ENCODE data around the gene ITGA5. TPM values are rescaled to one million over a fixed set of nuclear protein-coding genes. Genes with fewer than 3 reads are reported as not detected.

ITGA5 gene
- total and polyA plus RNA-seq, 4 experiments from 2014 or later: 28.8 to 162 (median 111) TPM

GRCh38 chr12:54398218-54398617, 20.8 kb downstream of the ITGA5 start:
- Mint-ChIP-seq H3K4me3 (no peak overlapping the region), H3K27ac (peak overlapping the region in 2 of 7 donors; percentile 37 to 72), H3K9me3 (no peaks in the 10 kb centered on the region), H3K4me1 (peaks cover 14 to 37% (median 19%) of the 10 kb centered on the region in 4 donors), H3K27me3 (no peaks in the 10 kb centered on the region), H3K36me3 (peaks cover 63 to 80% of the 10 kb centered on the region in 2 donors)
- no peaks in the 10 kb centered on the region for H3K9me3 ChIP-seq (ENCODE audit: control insufficient read depth in 1 of 2, low read length in 2 of 2)
- no peaks in the 10 kb centered on the region for H3K27me3 ChIP-seq (ENCODE audit: insufficient read depth, low read length)
- ChIA-PET CTCF (ENCODE audit: partially characterized antibody) (interaction anchor here (0.6 to 12.3 kb wide), 10 partner anchors 15 to 121 kb away, joined by 3 to 938 read pairs (median 11); partner anchors contain the start of genes COPZ1, ITGA5, NCKAP1L and ZNF385A), POLR2A (ENCODE audit: partially characterized antibody) (interaction anchor here (1.2 to 10.5 kb wide), 4 partner anchors 18 to 44 kb away, joined by 3 to 213 read pairs (median 53); partner anchors contain the start of gene ITGA5)
- H3K27ac ChIP-seq (ENCODE audit: low read depth, low read length): no peak overlapping the region
- H3K4me3 ChIP-seq (ENCODE audit: low read length in 2 of 2): no peak overlapping the region
- H3K4me1 ChIP-seq (ENCODE audit: insufficient read depth, low read length): peaks cover 14% of the 10 kb centered on the region
- intact Hi-C loops (cut with micrococcal nuclease): loop anchor here (5.0 kb wide), 1 partner anchor 99 kb away; the partner anchor contains the start of gene NCKAP1L
- H3K36me3 ChIP-seq (ENCODE audit: insufficient read depth, low read length): peaks cover 83% of the 10 kb centered on the region
- DNase-seq: no peak

- DNase-seq: no peak
- no peak overlapping the region for H3K4me3 ChIP-seq (ENCODE audit: low read length in 2 of 2)
- H3K9me3 Mint-ChIP-seq: no peaks in the 10 kb centered on the region
- H3K27me3 Mint-ChIP-seq: no peaks in the 10 kb centered on the region
- H3K36me3 Mint-ChIP-seq: peaks cover 58 to 70% of the 10 kb centered on the region in 2 donors
- intact Hi-C loops (cut with micrococcal nuclease): loop anchor here (5.0 kb wide), 1 partner anchor 100 kb away; the partner anchor contains the start of gene NCKAP1L
- no peaks in the 10 kb centered on the region for H3K27me3 ChIP-seq (ENCODE audit: insufficient read depth, low read length)
- H3K9me3 ChIP-seq (ENCODE audit: control insufficient read depth in 1 of 2, low read length in 2 of 2): no peaks in the 10 kb centered on the region
- H3K36me3 ChIP-seq (ENCODE audit: insufficient read depth, low read length): peaks cover 72% of the 10 kb centered on the region
- no peak overlapping the region for H3K27ac ChIP-seq (ENCODE audit: low read depth, low read length)
- H3K27ac Mint-ChIP-seq: peak overlapping the region in 3 of 7 donors; percentile 69 to 85 (median 77)
- ChIA-PET CTCF (ENCODE audit: partially characterized antibody) (interaction anchor here (0.6 to 12.3 kb wide), 6 partner anchors 14 to 108 kb away, joined by 3 to 938 read pairs (median 56); partner anchors contain the start of genes ITGA5, NCKAP1L and ZNF385A), POLR2A (ENCODE audit: partially characterized antibody) (interaction anchor here (6.7 to 10.5 kb wide), 2 partner anchors 19 to 41 kb away, joined by 99 to 213 read pairs; partner anchors contain the start of gene ITGA5)
- peaks cover 23% of the 10 kb centered on the region for H3K4me1 ChIP-seq (ENCODE audit: insufficient read depth, low read length)
- H3K4me3 Mint-ChIP-seq: no peak overlapping the region
- peaks cover 14 to 43% (median 23%) of the 10 kb centered on the region in 4 donors for H3K4me1 Mint-ChIP-seq
Observed at GRCh38 chr12:54397157-54397556, 21.9 kb downstream of the ITGA5 start.

- peaks cover 33% of the 10 kb centered on the region for H3K4me1 ChIP-seq (ENCODE audit: insufficient read depth, low read length)
- peaks cover 56% of the 10 kb centered on the region for H3K36me3 ChIP-seq (ENCODE audit: insufficient read depth, low read length)
- no peak overlapping the region for H3K27ac ChIP-seq (ENCODE audit: low read depth, low read length)
- POLR2A ChIA-PET (ENCODE audit: partially characterized antibody): interaction anchor here (0.7 to 1.0 kb wide), 2 partner anchors 17 to 34 kb away, joined by 3 to 4 read pairs; no protein-coding TSS in a partner anchor
- H3K9me3 ChIP-seq (ENCODE audit: control insufficient read depth in 1 of 2, low read length in 2 of 2): no peaks in the 10 kb centered on the region
- Mint-ChIP-seq H3K4me1 (peaks cover 20 to 47% (median 33%) of the 10 kb centered on the region in 4 donors), H3K36me3 (peaks cover 51 to 58% of the 10 kb centered on the region in 2 donors), H3K27me3 (no peaks in the 10 kb centered on the region), H3K9me3 (no peaks in the 10 kb centered on the region), H3K27ac (peak overlapping the region in 2 of 7 donors; percentile 12 to 23), H3K4me3 (peak overlapping the region in 1 of 8 donors; percentile 6)
- no peak for DNase-seq
- CTCF ChIA-PET (ENCODE audit: partially characterized antibody): interaction anchor here (1.1 to 12.3 kb wide), 7 partner anchors 10 to 109 kb away, joined by 3 to 938 read pairs (median 5); partner anchors contain the start of genes ITGA5, NCKAP1L and ZNF385A
- H3K27me3 ChIP-seq (ENCODE audit: insufficient read depth, low read length): no peaks in the 10 kb centered on the region
- intact Hi-C loops (cut with micrococcal nuclease): loop anchor here (5.0 kb wide), 1 partner anchor 102 kb away; the partner anchor contains the start of gene NCKAP1L
- H3K4me3 ChIP-seq (ENCODE audit: low read length in 2 of 2): no peak overlapping the region
Observed at GRCh38 chr12:54395545-54395944, 23.5 kb downstream of the ITGA5 start.

- H3K4me1 Mint-ChIP-seq: peaks cover 20 to 48% (median 32%) of the 10 kb centered on the region in 4 donors
- no peak overlapping the region for H3K4me3 ChIP-seq (ENCODE audit: low read length in 2 of 2)
- H3K4me3 Mint-ChIP-seq: peak overlapping the region in 1 of 8 donors; percentile 63
- H3K9me3 Mint-ChIP-seq: no peaks in the 10 kb centered on the region
- no peaks in the 10 kb centered on the region for H3K9me3 ChIP-seq (ENCODE audit: control insufficient read depth in 1 of 2, low read length in 2 of 2)
- no peak overlapping the region for H3K27ac ChIP-seq (ENCODE audit: low read depth, low read length)
- H3K27me3 Mint-ChIP-seq: no peaks in the 10 kb centered on the region
- peaks cover 36% of the 10 kb centered on the region for H3K4me1 ChIP-seq (ENCODE audit: insufficient read depth, low read length)
- intact Hi-C loops (cut with micrococcal nuclease): loop anchor here (5.0 kb wide), 1 partner anchor 102 kb away; the partner anchor contains the start of gene NCKAP1L
- DNase-seq: no peak
- peaks cover 45 to 52% of the 10 kb centered on the region in 2 donors for H3K36me3 Mint-ChIP-seq
- ChIA-PET POLR2A (ENCODE audit: partially characterized antibody) (no interaction called here), CTCF (ENCODE audit: partially characterized antibody) (interaction anchor here (1.1 to 12.3 kb wide), 6 partner anchors 10 to 108 kb away, joined by 3 to 938 read pairs (median 56); partner anchors contain the start of genes ITGA5, NCKAP1L and ZNF385A)
- no peaks in the 10 kb centered on the region for H3K27me3 ChIP-seq (ENCODE audit: insufficient read depth, low read length)
- peak overlapping the region in 5 of 7 donors; percentile 12 to 69 (median 66) for H3K27ac Mint-ChIP-seq
- peaks cover 51% of the 10 kb centered on the region for H3K36me3 ChIP-seq (ENCODE audit: insufficient read depth, low read length)
Observed at GRCh38 chr12:54394986-54395385, 24.1 kb downstream of the ITGA5 start.

GRCh38 chr12:54394281-54394719, 24.8 kb downstream of the ITGA5 start:
- intact Hi-C loops (cut with micrococcal nuclease): no loop called here
- Mint-ChIP-seq H3K36me3 (peaks cover 41 to 47% of the 10 kb centered on the region in 2 donors), H3K4me1 (peaks cover 21 to 54% (median 33%) of the 10 kb centered on the region in 4 donors), H3K27me3 (no peaks in the 10 kb centered on the region), H3K4me3 (peak overlapping the region in 3 of 8 donors; percentile 17 to 61 (median 43)), H3K27ac (peak overlapping the region in 6 of 7 donors; percentile 12 to 70 (median 48)), H3K9me3 (no peaks in the 10 kb centered on the region)
- POLR2A ChIA-PET (ENCODE audit: partially characterized antibody): interaction anchor here (2.9 kb wide), 1 partner anchor 23 kb away, joined by 20 read pairs; the partner anchor contains the start of gene ITGA5
- Histone ChIP-seq H3K27ac (ENCODE audit: low read depth, low read length) (no peak overlapping the region), H3K4me3 (ENCODE audit: low read length in 2 of 2) (no peak overlapping the region), H3K4me1 (ENCODE audit: insufficient read depth, low read length) (peaks cover 39% of the 10 kb centered on the region), H3K27me3 (ENCODE audit: insufficient read depth, low read length) (no peaks in the 10 kb centered on the region), H3K9me3 (ENCODE audit: control insufficient read depth in 1 of 2, low read length in 2 of 2) (no peaks in the 10 kb centered on the region), H3K36me3 (ENCODE audit: insufficient read depth, low read length) (peaks cover 44% of the 10 kb centered on the region)
- DNase-seq: peak in 3 of 5 donors; percentile 16 to 28 (median 27)
- CTCF ChIA-PET (ENCODE audit: partially characterized antibody): interaction anchor here (0.9 to 4.3 kb wide), 7 partner anchors 11 to 50 kb away, joined by 3 to 26 read pairs (median 6); no protein-coding TSS in a partner anchor

GRCh38 chr12:54393743-54394142, 25.3 kb downstream of the ITGA5 start:
- DNase-seq: peak in 1 of 5 donors; percentile 32
- H3K36me3 Mint-ChIP-seq: peaks cover 38 to 45% of the 10 kb centered on the region in 2 donors
- H3K27ac Mint-ChIP-seq: peak overlapping the region; percentile 12 to 70 (median 45)
- intact Hi-C loops (cut with micrococcal nuclease): no loop called here
- ChIA-PET POLR2A (ENCODE audit: partially characterized antibody) (interaction anchor here (2.9 kb wide), 1 partner anchor 23 kb away, joined by 20 read pairs; the partner anchor contains the start of gene ITGA5), CTCF (ENCODE audit: partially characterized antibody) (interaction anchor here (0.7 to 4.3 kb wide), 17 partner anchors 9 to 59 kb away, joined by 3 to 26 read pairs (median 5); no protein-coding TSS in a partner anchor)
- H3K4me1 Mint-ChIP-seq: peaks cover 20 to 51% (median 31%) of the 10 kb centered on the region in 4 donors
- H3K4me3 Mint-ChIP-seq: peak overlapping the region in 3 of 8 donors; percentile 23 to 61 (median 43)
- H3K9me3 Mint-ChIP-seq: no peaks in the 10 kb centered on the region
- no peaks in the 10 kb centered on the region for H3K27me3 Mint-ChIP-seq
- H3K27ac ChIP-seq (ENCODE audit: low read depth, low read length): no peak overlapping the region
- peaks cover 39% of the 10 kb centered on the region for H3K4me1 ChIP-seq (ENCODE audit: insufficient read depth, low read length)
- no peak overlapping the region for H3K4me3 ChIP-seq (ENCODE audit: low read length in 2 of 2)
- no peaks in the 10 kb centered on the region for H3K27me3 ChIP-seq (ENCODE audit: insufficient read depth, low read length)
- no peaks in the 10 kb centered on the region for H3K9me3 ChIP-seq (ENCODE audit: control insufficient read depth in 1 of 2, low read length in 2 of 2)
- peaks cover 38% of the 10 kb centered on the region for H3K36me3 ChIP-seq (ENCODE audit: insufficient read depth, low read length)
